ENCODE results near the gene TSPAN9. TPM values are rescaled to one million over a fixed set of nuclear protein-coding genes. Genes with fewer than 3 reads are reported as not detected.

The TSPAN9 gene
- total RNA-seq, 1 experiment from 2014 or later: 13.4 TPM

DNA sequence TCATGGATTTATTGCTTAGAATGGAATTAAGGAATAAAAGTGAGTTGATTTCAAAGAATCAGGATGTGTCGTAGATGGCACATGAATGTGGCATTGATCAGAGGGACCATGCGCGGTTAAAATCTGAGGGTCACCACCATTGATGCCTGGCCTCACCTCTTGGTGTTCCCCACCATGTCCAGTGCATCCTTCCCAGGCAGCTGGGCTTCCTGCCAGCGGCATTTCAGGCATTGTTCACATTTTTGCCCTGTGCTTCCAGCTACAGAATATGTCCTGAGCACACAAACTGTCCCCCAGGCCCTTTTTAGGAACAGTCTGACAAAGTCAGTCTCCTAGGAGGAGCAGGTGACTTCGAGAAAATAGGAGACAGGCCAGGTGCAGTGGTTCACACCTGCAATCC is 42.0 kb upstream of the TSPAN9 start:
- TF ChIP-seq, protein P1, sequence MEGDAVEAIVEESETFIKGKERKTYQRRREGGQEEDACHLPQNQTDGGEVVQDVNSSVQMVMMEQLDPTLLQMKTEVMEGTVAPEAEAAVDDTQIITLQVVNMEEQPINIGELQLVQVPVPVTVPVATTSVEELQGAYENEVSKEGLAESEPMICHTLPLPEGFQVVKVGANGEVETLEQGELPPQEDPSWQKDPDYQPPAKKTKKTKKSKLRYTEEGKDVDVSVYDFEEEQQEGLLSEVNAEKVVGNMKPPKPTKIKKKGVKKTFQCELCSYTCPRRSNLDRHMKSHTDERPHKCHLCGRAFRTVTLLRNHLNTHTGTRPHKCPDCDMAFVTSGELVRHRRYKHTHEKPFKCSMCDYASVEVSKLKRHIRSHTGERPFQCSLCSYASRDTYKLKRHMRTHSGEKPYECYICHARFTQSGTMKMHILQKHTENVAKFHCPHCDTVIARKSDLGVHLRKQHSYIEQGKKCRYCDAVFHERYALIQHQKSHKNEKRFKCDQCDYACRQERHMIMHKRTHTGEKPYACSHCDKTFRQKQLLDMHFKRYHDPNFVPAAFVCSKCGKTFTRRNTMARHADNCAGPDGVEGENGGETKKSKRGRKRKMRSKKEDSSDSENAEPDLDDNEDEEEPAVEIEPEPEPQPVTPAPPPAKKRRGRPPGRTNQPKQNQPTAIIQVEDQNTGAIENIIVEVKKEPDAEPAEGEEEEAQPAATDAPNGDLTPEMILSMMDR (IDR thresholded peaks at IDR 0.05; ENCODE audit: unreplicated experiment): no peak
- H3K4me3 Mint-ChIP-seq (ENCODE audit: unreplicated experiment): no peak overlapping the region
- intact Hi-C loops (cut with micrococcal nuclease): loop anchor here (2.0 to 10.0 kb wide), 2 partner anchors 150 to 180 kb away; partner anchors contain the start of gene TEX52
- H3K27ac Mint-ChIP-seq (ENCODE audit: low read depth, unreplicated experiment): no peak overlapping the region
- H3K36me3 Mint-ChIP-seq (ENCODE audit: insufficient read depth, unreplicated experiment): peaks cover 41% of the 10 kb centered on the region
- no peaks in the 10 kb centered on the region for H3K27me3 Mint-ChIP-seq (ENCODE audit: insufficient read depth, unreplicated experiment)
- no peak for DNase-seq (ENCODE audit: unreplicated experiment)
- H3K4me1 Mint-ChIP-seq (ENCODE audit: insufficient read depth, unreplicated experiment): no peaks in the 10 kb centered on the region
- ChIA-PET POLR2A (no interaction called here), CTCF (interaction anchor here (0.6 to 1.3 kb wide), 5 partner anchors 17 to 183 kb away, joined by 3 to 5 read pairs (median 3); no protein-coding TSS in a partner anchor)
- BruUV-seq (replicated peaks): no TSS peak
- no peaks in the 10 kb centered on the region for H3K9me3 Mint-ChIP-seq (ENCODE audit: unreplicated experiment)

DNA sequence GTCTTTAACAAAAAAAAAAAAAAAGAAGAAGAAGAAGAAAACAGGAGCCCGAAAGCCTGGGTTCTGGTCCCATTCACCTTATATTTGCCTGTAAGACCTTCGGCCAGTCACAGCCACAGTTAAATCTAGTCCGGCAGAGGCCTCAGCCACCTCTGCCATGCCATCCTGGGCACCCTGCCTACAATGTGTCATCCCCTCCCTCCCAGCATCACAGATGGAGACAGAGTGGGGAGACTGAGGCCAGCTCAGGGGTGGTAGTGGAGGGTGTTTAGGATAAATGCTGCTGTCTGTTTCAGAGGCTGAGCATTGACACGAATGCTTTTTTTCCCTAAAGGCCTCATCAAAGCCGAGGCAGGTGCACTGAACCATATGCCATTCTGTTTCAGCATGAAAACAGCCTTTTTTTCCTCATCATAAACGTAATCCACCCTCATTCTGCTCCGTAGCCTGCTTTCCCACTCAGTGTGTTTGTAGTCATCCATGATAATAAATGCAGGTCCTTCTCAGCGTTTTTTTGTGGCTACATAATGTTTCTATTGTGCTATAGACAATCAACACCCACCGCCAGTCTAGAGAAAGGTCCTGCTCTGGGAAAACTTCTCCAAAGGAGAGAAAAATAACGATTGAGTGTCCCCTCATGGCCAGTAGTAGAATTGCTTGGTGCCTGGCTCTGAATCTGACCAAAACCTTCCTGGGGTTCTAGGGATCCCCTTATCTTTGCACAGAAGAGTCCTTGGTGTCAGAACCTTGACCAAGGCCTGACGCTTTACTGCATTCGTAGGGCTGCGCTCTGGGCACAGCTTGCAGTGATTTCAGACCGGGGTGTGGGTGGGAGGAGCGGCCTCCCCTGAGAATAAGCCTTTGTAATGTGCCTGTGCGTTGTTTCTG is 41.1 kb upstream of the TSPAN9 start:
- intact Hi-C loops (cut with micrococcal nuclease): loop anchor here (2.0 to 10.0 kb wide), 2 partner anchors 151 to 181 kb away; partner anchors contain the start of gene TEX52
- BruUV-seq (replicated peaks): no TSS peak
- H3K4me1 Mint-ChIP-seq (ENCODE audit: insufficient read depth, unreplicated experiment): no peaks in the 10 kb centered on the region

DNA sequence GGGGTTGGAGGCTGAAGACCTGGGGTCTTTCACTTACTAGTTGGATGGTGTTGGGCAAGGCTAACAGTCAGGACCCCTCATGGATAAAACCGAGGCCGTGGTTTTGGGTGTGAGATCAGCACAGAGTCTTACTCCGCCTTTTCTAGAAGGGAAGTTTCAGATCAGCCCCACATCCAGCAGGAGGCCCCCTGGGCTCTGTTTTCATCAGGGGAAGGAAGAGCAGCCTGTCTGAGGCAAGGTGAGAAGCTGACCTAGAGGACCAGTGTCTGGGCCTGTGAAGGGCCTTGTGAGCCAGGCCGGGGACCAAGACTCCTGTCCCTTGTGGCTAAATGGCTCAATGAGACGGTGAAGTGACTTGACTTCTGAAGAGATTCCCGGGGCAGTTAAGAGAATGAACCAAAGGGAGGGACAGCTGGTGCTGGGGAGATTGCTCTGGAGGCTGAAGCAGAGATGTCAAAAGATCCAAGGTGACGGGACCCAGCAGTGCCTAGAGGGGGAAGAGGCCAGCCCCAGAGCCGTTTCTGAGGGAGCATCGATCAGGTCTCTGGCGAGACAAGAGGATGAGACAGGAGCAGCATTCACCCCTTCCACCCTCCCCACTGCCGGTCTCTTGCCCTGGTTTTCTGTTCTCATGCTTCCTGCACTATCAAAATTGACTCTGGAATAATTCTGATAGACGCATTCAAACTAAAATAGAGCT is 40.1 kb upstream of the TSPAN9 start:
- intact Hi-C loops (cut with micrococcal nuclease): loop anchor here (10.0 kb wide), 1 partner anchor 182 kb away; the partner anchor contains the start of gene TEX52
- Mint-ChIP-seq H3K4me3 (ENCODE audit: unreplicated experiment) (no peak overlapping the region), H3K9me3 (ENCODE audit: unreplicated experiment) (no peaks in the 10 kb centered on the region), H3K27me3 (ENCODE audit: insufficient read depth, unreplicated experiment) (no peaks in the 10 kb centered on the region), H3K27ac (ENCODE audit: low read depth, unreplicated experiment) (no peak overlapping the region), H3K4me1 (ENCODE audit: insufficient read depth, unreplicated experiment) (peaks cover 5% of the 10 kb centered on the region), H3K36me3 (ENCODE audit: insufficient read depth, unreplicated experiment) (peaks cover 41% of the 10 kb centered on the region)
- TF ChIP-seq, protein P1 (IDR thresholded peaks at IDR 0.05; ENCODE audit: unreplicated experiment): no peak
- DNase-seq (ENCODE audit: unreplicated experiment): no peak
- BruUV-seq (replicated peaks): no TSS peak
- ChIA-PET POLR2A (no interaction called here), CTCF (interaction anchor here (0.6 kb wide), 2 partner anchors 99 to 714 kb away, joined by 3 read pairs; no protein-coding TSS in a partner anchor)

More for the DNA sequence above, 41.1 kb upstream of the TSPAN9 start:
- ChIA-PET POLR2A (no interaction called here), CTCF (interaction anchor here (0.6 kb wide), 1 partner anchor 94 kb away, joined by 3 read pairs; no protein-coding TSS in a partner anchor)
- no peaks in the 10 kb centered on the region for H3K9me3 Mint-ChIP-seq (ENCODE audit: unreplicated experiment)
- DNase-seq (ENCODE audit: unreplicated experiment): no peak
- H3K4me3 Mint-ChIP-seq (ENCODE audit: unreplicated experiment): no peak overlapping the region
- H3K27ac Mint-ChIP-seq (ENCODE audit: low read depth, unreplicated experiment): no peak overlapping the region
- no peaks in the 10 kb centered on the region for H3K27me3 Mint-ChIP-seq (ENCODE audit: insufficient read depth, unreplicated experiment)
- H3K36me3 Mint-ChIP-seq (ENCODE audit: insufficient read depth, unreplicated experiment): peaks cover 41% of the 10 kb centered on the region
- TF ChIP-seq, protein P1 (IDR thresholded peaks at IDR 0.05; ENCODE audit: unreplicated experiment): peak; percentile 15

DNA sequence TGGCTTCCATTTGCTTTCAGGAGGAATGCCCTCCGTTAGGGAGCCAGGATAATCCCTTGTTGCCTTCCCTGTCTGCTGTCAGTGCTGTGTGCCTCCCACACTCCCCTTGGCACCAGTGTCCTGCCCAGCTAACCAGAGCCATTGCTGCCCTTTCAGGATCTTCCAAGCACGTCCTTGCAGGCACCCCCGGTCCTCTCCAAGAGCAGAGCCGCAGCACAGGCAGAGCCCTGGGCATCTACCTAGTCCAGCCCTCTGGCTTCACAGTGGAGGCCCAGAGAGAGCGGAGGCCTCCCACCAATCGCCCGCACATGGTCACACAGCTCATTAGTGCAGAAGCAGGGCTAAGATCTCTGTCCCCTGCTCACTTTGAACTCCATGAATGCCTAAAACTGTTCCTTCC is 39.0 kb upstream of the TSPAN9 start:
- Mint-ChIP-seq H3K27me3 (ENCODE audit: insufficient read depth, unreplicated experiment) (no peaks in the 10 kb centered on the region), H3K4me3 (ENCODE audit: unreplicated experiment) (no peak overlapping the region), H3K9me3 (ENCODE audit: unreplicated experiment) (no peaks in the 10 kb centered on the region), H3K27ac (ENCODE audit: low read depth, unreplicated experiment) (no peak overlapping the region), H3K36me3 (ENCODE audit: insufficient read depth, unreplicated experiment) (peaks cover 41% of the 10 kb centered on the region), H3K4me1 (ENCODE audit: insufficient read depth, unreplicated experiment) (peaks cover 5% of the 10 kb centered on the region)
- no TSS peak for BruUV-seq (replicated peaks)
- no peak for DNase-seq (ENCODE audit: unreplicated experiment)
- CTCF ChIA-PET: interaction anchor here (0.6 to 1.6 kb wide), 2 partner anchors 35 to 77 kb away, joined by 3 to 4 read pairs; no protein-coding TSS in a partner anchor
- POLR2A ChIA-PET: no interaction called here
- intact Hi-C loops (cut with micrococcal nuclease): loop anchor here (10.0 kb wide), 1 partner anchor 183 kb away; the partner anchor contains the start of gene TEX52
- TF ChIP-seq, protein P1 (IDR thresholded peaks at IDR 0.05; ENCODE audit: unreplicated experiment): no peak

Measured in MCF 10A (cell line).